ENCODE results near the gene SUOX.

The SUOX gene

GRCh38 chr12:55996715-55997534 is at the start of gene SUOX:
TSS of gene SUOX (plus strand) at chr12:55997276. CDS start at chr12:56002222, 4,946 bp downstream.
- peaks cover 22% of the 10 kb centered on the region for H3K36me3 ChIP-seq (ENCODE audit: low read depth)
- H3K27me3 ChIP-seq (ENCODE audit: insufficient read depth, poor library complexity, severe bottlenecking), result no peaks in the 10 kb centered on the region
- peak; percentile 99 for ATAC-seq (ENCODE audit: low read depth)
- peak within 1 kb of the TSS; percentile 45 for H3K4me3 ChIP-seq (ENCODE audit: severe bottlenecking)
- peak; percentile 95 for DNase-seq (ENCODE audit: low spot score)
- H3K9me3 ChIP-seq (ENCODE audit: severe bottlenecking), result no peaks in the 10 kb centered on the region
- peak within 1 kb of the TSS; percentile 37 for H3K27ac ChIP-seq (ENCODE audit: poor library complexity, severe bottlenecking)
- TF ChIP-seq CTCF (IDR thresholded peaks at IDR 0.05; ENCODE audit: poor library complexity, severe bottlenecking), result peak; percentile 2
- no peaks in the 10 kb centered on the region for H3K4me1 ChIP-seq (ENCODE audit: insufficient read depth, poor library complexity, severe bottlenecking)

- Histone ChIP-seq H3K36me3 (ENCODE audit: low read depth) (peaks cover 38% of the 10 kb centered on the region), H3K4me3 (ENCODE audit: severe bottlenecking) (no peak overlapping the region), H3K27ac (ENCODE audit: poor library complexity, severe bottlenecking) (peak overlapping the region; percentile 29), H3K27me3 (ENCODE audit: insufficient read depth, poor library complexity, severe bottlenecking) (no peaks in the 10 kb centered on the region), H3K4me1 (ENCODE audit: insufficient read depth, poor library complexity, severe bottlenecking) (peaks cover 12% of the 10 kb centered on the region), H3K9me3 (ENCODE audit: severe bottlenecking) (no peaks in the 10 kb centered on the region)
- DNase-seq (ENCODE audit: low spot score) (no peak), ATAC-seq (ENCODE audit: low read depth) (peak; percentile 2; the same call in 1 of the 3 replicates)
- TF ChIP-seq CTCF (IDR thresholded peaks at IDR 0.05; ENCODE audit: poor library complexity, severe bottlenecking), result no peak
Measured at GRCh38 chr12:55955344-55955743, 41.7 kb upstream of the SUOX start.

- no peaks in the 10 kb centered on the region for H3K27me3 ChIP-seq (ENCODE audit: insufficient read depth, poor library complexity, severe bottlenecking)
- H3K4me3 ChIP-seq (ENCODE audit: severe bottlenecking), result no peak overlapping the region
- H3K4me1 ChIP-seq (ENCODE audit: insufficient read depth, poor library complexity, severe bottlenecking), result peaks cover 12% of the 10 kb centered on the region
- DNase-seq (ENCODE audit: low spot score) (peak; percentile 87), ATAC-seq (ENCODE audit: low read depth) (peak; percentile 89)
- peak overlapping the region; percentile 29 for H3K27ac ChIP-seq (ENCODE audit: poor library complexity, severe bottlenecking)
- peaks cover 32% of the 10 kb centered on the region for H3K36me3 ChIP-seq (ENCODE audit: low read depth)
- peak; percentile 83 for TF ChIP-seq CTCF (IDR thresholded peaks at IDR 0.05; ENCODE audit: poor library complexity, severe bottlenecking)
- no peaks in the 10 kb centered on the region for H3K9me3 ChIP-seq (ENCODE audit: severe bottlenecking)
Measured at GRCh38 chr12:55955800-55956508, 41.1 kb upstream of the SUOX start.

- peaks cover 19% of the 10 kb centered on the region for H3K36me3 ChIP-seq (ENCODE audit: low read depth)
- H3K27ac ChIP-seq (ENCODE audit: poor library complexity, severe bottlenecking), result peak overlapping the region; percentile 29
- H3K4me3 ChIP-seq (ENCODE audit: severe bottlenecking), result no peak overlapping the region
- no peak for TF ChIP-seq CTCF (IDR thresholded peaks at IDR 0.05; ENCODE audit: poor library complexity, severe bottlenecking)
- H3K9me3 ChIP-seq (ENCODE audit: severe bottlenecking), result no peaks in the 10 kb centered on the region
- H3K4me1 ChIP-seq (ENCODE audit: insufficient read depth, poor library complexity, severe bottlenecking), result peaks cover 12% of the 10 kb centered on the region
- peak; percentile 18; the same call in 2 of the 3 replicates for ATAC-seq (ENCODE audit: low read depth)
- DNase-seq (ENCODE audit: low spot score), result no peak
- no peaks in the 10 kb centered on the region for H3K27me3 ChIP-seq (ENCODE audit: insufficient read depth, poor library complexity, severe bottlenecking)
Measured at GRCh38 chr12:55957106-55957859, 39.8 kb upstream of the SUOX start.

Measured in RWPE2 (cell line).